CMK (cell line): ENCODE results near the gene ITGA2.

Experiments used
- DNase-seq: peaks from one replicate; pipeline ENCODE4 v3.0.0-alpha.2; 2010; ENCODE audit warnings: low read depth

Gene ITGA2

GRCh38 chr5:52988335-52989024 is 672 bp upstream of the ITGA2 start:
- no peak for DNase-seq

GRCh38 chr5:52989781-52990527 is 802 bp downstream of the ITGA2 start:
- no peak for DNase-seq

- no peak for DNase-seq
Measured at GRCh38 chr5:52990528-52990925, 1.4 kb downstream of the ITGA2 start.

GRCh38 chr5:52993367-52993766 is 4.2 kb downstream of the ITGA2 start:
- DNase-seq = no peak

- DNase-seq = no peak
Measured at GRCh38 chr5:52994266-52994665, 5.1 kb downstream of the ITGA2 start.

GRCh38 chr5:52995095-52995494 is 5.9 kb downstream of the ITGA2 start:
- no peak for DNase-seq

- DNase-seq = no peak
Measured at GRCh38 chr5:52995914-52996313, 6.8 kb downstream of the ITGA2 start.

- DNase-seq = no peak
Measured at GRCh38 chr5:52996979-52997378, 7.8 kb downstream of the ITGA2 start.

- no peak for DNase-seq
Measured at GRCh38 chr5:52997424-52997823, 8.3 kb downstream of the ITGA2 start.

- no peak for DNase-seq
Measured at GRCh38 chr5:52998552-52999313, 9.6 kb downstream of the ITGA2 start.

- no peak for DNase-seq
Measured at GRCh38 chr5:52999344-52999949, 10.3 kb downstream of the ITGA2 start.

- DNase-seq = no peak
Measured at GRCh38 chr5:53001541-53001940, 12.4 kb downstream of the ITGA2 start.

GRCh38 chr5:53002491-53002890 is 13.3 kb downstream of the ITGA2 start:
- no peak for DNase-seq

- DNase-seq = no peak
Measured at GRCh38 chr5:53003144-53003543, 14.0 kb downstream of the ITGA2 start.

- DNase-seq = no peak
Measured at GRCh38 chr5:53006911-53007890, 18.0 kb downstream of the ITGA2 start.

GRCh38 chr5:53008751-53009150 is 19.6 kb downstream of the ITGA2 start:
- no peak for DNase-seq

GRCh38 chr5:53009816-53010215 is 20.7 kb downstream of the ITGA2 start:
- no peak for DNase-seq

- no peak for DNase-seq
Measured at GRCh38 chr5:53010814-53011213, 21.7 kb downstream of the ITGA2 start.

- DNase-seq = no peak
Measured at GRCh38 chr5:53011233-53011632, 22.1 kb downstream of the ITGA2 start.

- no peak for DNase-seq
Measured at GRCh38 chr5:53013857-53014256, 24.7 kb downstream of the ITGA2 start.

GRCh38 chr5:53017383-53017782 is 28.2 kb downstream of the ITGA2 start:
- no peak for DNase-seq
